NB4 (cell line): Measurements from ENCODE around the gene SLC39A11.

Experiments
- DNase-seq: peaks from one replicate; pipeline ENCODE4 v3.0.0; 2010; ENCODE audit warnings: low read depth
- H3K4me3 ChIP-seq: one replicate; pipeline ENCODE4 v1.5.1; 2011; ENCODE audit warnings: mild to moderate bottlenecking, low read depth, low read length, moderate library complexity
- MAX ChIP-seq: IDR thresholded peaks from 2 replicates; pipeline ENCODE4 v1.6.1; 2011; ENCODE audit warnings: low read depth, low read length
- MYC ChIP-seq: IDR thresholded peaks from 2 replicates; pipeline ENCODE4 v1.6.1; 2011; ENCODE audit warnings: low read depth, low read length
- POLR2A ChIP-seq: IDR thresholded peaks from 2 replicates; pipeline ENCODE4 v1.6.1; 2011; ENCODE audit warnings: mild to moderate bottlenecking; ENCODE audit not compliant: insufficient read length; ENCODE audit errors: extremely low read depth
- TF ChIP-seq, protein P1 (sequence below): IDR thresholded peaks from one replicate; pipeline ENCODE4 v1.5.1; 2012; ENCODE audit warnings: low read depth, low read length

SLC39A11 gene

GRCh38 chr17:72989074-72989610 is 103.3 kb downstream of the SLC39A11 start:
- no peak for DNase-seq
- TF ChIP-seq POLR2A, result no peak
- H3K4me3 ChIP-seq, result no peak overlapping the region

DNA sequence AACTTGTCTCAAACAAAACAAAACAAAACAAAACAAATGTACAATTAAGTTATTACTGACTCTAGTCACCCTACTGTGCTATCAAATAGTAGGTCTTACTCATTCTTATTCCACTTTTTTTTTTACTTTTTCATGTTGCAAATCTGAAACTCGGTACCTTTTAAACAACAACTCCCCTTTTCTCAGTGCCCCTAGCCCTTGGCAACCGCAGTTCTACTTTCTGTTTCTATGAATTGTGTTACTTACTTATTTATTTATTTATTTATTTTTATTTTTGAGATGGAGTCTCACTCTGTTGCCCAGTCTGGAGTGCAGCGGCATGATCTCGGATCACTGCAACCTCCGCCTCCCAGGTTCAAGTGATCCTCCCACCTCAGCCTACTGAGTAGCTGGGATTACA is 104.0 kb downstream of the SLC39A11 start:
- TF ChIP-seq, protein P1, sequence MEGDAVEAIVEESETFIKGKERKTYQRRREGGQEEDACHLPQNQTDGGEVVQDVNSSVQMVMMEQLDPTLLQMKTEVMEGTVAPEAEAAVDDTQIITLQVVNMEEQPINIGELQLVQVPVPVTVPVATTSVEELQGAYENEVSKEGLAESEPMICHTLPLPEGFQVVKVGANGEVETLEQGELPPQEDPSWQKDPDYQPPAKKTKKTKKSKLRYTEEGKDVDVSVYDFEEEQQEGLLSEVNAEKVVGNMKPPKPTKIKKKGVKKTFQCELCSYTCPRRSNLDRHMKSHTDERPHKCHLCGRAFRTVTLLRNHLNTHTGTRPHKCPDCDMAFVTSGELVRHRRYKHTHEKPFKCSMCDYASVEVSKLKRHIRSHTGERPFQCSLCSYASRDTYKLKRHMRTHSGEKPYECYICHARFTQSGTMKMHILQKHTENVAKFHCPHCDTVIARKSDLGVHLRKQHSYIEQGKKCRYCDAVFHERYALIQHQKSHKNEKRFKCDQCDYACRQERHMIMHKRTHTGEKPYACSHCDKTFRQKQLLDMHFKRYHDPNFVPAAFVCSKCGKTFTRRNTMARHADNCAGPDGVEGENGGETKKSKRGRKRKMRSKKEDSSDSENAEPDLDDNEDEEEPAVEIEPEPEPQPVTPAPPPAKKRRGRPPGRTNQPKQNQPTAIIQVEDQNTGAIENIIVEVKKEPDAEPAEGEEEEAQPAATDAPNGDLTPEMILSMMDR, result no peak
- TF ChIP-seq POLR2A (no peak), MYC (no peak), MAX (no peak)
- no peak overlapping the region for H3K4me3 ChIP-seq
- no peak for DNase-seq

DNA sequence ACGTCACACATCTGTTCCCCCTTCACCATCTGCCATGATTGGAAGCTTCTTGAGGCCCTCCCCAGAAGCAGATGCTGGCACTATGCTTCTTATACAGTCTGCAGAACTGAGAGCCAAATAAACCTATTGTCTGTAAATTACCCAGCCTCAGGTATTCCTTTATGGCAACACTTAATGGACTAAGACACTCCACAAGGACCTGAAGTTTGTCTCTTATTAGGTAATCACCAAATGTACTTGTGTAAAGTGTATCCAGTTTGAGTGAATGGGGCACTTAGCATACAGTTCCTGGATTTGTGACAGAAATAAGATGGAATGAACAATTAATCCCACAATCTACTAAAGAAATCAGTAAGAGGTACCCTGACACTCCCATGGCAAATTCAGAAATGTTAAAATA is 105.3 kb downstream of the SLC39A11 start:
- H3K4me3 ChIP-seq, result no peak overlapping the region
- TF ChIP-seq POLR2A, result no peak
- no peak for TF ChIP-seq MYC
- TF ChIP-seq MAX, result no peak
- TF ChIP-seq, protein P1, result no peak
- no peak for DNase-seq

DNA sequence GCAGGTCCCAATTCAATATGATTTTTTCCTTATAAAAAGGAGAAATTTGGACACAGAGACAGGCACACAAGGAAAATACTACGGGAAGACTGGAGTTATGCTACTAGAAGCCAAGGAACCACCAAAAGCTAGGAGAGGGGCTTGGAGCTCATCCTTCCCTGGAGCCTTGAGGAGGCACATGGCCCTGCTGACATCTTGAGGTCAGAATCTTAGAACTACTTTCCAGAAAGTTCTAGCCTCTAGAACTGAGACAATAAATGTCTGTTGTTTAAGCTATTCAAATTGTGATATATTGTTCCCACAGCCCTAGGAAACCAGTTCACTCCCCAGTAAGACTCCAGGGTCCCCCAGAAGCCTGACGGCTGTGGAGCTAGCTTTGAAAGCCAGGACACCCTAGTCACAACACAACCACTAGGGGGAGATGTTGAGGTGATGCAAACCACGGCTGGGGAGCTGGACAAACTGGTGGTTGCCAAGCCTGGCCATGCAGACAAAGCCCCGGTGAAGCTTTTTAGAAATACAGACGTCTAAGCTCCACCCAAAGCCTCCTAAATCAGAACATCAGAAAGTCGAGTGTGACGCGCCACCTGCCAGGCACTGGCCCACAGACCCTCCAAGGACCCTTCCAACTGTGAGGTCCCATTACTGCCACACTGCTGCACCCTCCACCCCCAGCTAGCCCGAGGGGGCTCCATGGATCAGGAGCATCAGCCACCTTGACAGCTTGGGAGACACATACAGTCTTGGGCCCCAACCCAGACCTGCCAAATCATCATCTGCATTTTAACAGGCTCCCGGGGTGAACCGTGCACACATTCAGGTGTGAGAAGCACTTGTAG is 106.4 kb downstream of the SLC39A11 start:
- DNase-seq, result peak; percentile 87
- TF ChIP-seq, protein P1, result peak; percentile 79
- TF ChIP-seq MAX (no peak), MYC (0 out of 2 replicates have a peak, but pooled peaks have one; percentile 17), POLR2A (no peak)
- H3K4me3 ChIP-seq, result no peak overlapping the region

- no peak for DNase-seq
- TF ChIP-seq POLR2A, result no peak
- no peak for TF ChIP-seq MYC
- TF ChIP-seq MAX, result no peak
- TF ChIP-seq, protein P1, result no peak
- H3K4me3 ChIP-seq, result no peak overlapping the region
Observed at GRCh38 chr17:72984926-72985325, 107.6 kb downstream of the SLC39A11 start.

GRCh38 chr17:72984145-72984925 is 108.2 kb downstream of the SLC39A11 start:
- DNase-seq, result no peak
- TF ChIP-seq POLR2A (no peak), MAX (no peak), MYC (no peak)
- TF ChIP-seq, protein P1, result no peak
- no peak overlapping the region for H3K4me3 ChIP-seq
